Central memory CD4-positive, alpha-beta T cell (primary cell): ENCODE data around the gene RPL38.

ENCODE experiments used
- DNase-seq: peaks from one replicate; pipeline ENCODE4 v3.0.0; 2022

RPL38 gene

DNA sequence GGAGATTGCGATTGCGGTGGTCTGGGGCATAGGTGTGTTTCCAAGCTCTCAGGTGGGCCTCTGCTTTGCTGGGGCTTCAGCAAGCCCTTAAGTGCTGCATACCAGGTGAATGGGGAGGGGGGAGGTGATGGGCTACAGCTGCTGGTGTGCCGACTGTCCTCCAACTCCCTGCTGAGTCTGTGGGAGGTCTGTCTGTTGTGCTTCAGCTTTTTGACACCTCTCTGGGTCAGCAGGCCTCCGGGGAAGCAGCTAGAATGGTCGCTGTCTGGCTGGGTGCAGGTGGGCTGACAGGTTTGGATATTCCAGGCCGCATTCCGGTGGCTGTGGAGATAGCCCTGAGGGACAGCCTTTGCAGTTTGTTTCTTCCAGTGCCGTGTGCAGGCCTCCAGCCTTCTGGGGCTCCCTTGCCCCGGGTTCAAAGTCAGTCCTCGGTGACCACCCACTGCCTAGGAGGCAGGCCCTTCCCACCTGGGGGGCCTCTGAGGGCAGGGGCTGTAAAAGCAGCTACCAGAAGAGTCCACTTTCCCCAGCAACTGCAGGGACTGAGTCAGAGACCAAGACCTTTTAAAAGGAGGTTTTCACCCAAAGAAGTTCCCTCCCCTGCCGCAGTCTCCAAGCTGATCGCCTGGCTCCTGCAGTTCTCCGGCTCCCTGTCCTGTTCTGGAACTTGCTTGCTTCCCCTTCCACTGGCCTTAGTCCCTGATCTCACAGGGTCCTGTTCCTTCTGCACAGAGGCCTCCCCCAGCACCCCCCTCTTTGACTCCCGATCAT is 7.8 kb downstream of the RPL38 start:
- no peak for DNase-seq

DNA sequence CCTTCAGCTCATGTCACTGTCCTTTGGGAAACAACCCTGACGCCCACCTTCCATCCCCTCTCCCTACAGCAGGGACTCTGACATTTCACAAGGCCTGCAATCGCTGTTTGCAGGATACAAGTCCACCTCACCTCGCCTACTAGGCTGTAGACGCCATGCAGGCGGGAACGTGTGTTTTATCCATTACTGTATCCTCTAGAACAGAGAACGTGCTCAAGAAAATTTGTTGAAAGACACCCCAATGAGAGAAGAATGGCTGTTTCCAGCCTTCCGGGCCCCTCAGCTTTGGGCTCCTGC is 8.4 kb downstream of the RPL38 start:
- no peak for DNase-seq

- no peak for DNase-seq
Observed at GRCh38 chr17:74212209-74212912, 8.9 kb downstream of the RPL38 start.

- peak; percentile 68 for DNase-seq
Observed at GRCh38 chr17:74212913-74213791, 9.7 kb downstream of the RPL38 start, which contains the start of gene TTYH2. Gene TTYH2, plus strand, starts transcription at chr17:74213571. Its CDS starts 17 bp downstream, at chr17:74213588.

- no peak for DNase-seq
Observed at GRCh38 chr17:74213861-74214391, 10.4 kb downstream of the RPL38 start.

DNA sequence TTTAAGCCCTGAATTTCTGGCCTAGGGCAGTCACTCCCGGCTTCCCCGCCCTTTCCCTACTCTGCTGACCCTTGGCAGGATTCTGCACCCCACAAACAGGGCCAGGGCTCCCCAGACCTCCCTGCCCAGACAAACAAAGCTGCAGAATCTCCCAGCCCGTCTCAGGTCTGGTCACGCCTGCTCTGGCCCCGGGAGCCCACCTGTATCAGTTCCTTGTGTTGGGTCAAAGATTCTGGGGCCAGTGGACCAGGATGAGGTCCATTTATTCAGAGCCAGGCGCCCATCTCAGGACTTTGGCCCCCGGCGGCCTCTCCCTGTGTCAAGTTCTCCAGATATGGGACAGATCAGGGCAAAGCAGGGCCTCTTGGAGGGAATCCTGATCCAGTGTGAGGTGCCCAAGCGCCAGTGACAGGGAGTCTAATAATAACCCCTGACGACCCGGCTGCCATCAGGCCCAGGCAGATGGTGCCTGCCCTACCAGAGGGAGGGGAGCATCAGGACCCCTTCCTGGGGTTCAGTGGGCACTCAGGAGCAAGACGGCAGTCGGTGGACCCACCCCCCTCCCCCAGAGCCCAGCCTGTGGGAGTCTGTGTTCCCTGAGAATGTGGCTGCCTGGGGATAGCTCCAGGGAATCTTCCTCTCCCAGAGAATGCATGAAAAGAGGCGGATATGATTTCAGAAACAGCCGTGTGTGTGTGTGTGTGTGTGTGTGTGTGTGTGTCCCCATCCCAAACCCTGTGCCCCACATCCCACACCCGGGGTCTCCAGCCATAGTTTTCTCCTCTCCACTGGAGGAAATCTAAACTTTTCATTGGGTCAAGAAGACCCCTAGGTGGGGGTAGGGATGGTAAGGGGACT is 11.2 kb downstream of the RPL38 start:
- no peak for DNase-seq

DNA sequence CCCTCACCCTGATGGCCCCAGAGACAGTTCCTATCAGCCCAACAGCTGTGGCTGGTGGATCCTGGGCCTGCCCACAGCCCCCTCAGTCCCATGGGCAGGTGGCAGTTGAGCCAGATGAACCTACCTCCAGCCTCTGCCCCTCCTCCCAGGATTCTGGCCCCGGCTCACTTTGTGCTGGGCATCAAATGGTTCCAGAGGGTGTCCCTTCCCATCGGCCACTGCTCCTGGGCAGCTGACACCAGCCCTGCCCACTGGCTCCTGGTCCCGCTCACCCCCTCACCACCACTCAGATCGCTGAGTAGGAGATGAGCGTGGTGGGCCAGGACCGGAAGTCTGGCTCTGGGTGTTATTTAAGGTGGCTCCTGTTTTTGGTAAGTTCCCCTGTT is 11.9 kb downstream of the RPL38 start:
- no peak for DNase-seq

DNA sequence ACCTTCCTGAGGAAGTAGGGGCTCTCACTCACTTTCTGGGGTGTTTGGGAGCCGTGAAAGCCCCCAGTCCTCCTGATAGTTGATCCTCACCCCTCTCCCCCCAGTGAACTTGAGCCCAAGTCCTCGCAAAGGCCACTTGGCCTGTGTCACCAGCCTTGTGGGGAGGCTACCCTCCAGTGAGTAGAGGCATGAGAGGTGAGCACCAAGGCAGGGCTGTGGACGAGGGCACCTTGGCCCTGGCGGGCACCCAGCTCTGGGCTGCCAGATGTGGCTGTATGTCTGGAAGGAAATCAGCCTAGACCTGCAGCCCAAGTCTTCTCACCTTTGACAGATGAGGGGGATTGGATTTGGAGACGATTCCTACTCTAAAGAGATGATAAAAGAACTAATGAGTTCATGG is 13.0 kb downstream of the RPL38 start:
- no peak for DNase-seq

DNA sequence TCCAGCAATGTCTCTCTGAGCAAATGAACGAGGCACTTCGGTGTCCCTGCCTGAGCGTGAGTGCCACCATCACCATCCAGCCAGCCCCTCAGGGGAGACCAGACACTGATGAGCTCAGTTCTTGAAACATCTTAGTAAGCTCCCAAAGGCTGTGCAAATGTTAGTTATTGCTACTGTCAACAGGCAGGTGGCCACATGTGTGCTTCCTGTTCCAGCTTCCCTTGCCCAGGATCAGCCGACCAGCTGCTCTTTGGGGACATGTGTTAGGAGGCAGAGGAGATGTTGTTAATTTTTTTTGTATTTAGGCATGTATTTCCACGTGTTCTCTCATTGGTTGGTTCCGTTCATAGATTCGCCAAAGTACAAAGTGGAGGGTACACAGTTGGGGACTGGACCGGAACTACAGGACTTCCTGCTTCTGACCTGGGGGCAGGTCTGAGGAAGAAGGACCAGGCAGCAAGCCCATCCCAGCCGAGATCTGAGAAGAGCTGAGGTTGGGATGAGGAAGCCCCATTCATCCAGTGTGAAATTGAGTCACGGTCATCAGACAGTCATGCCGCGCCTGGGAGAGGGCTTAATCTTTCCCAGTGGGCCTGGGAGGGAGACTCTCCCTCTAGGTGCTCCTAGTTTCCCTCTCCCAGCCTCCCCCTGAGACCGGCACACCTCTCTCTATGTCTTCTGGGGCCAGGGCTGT is 13.7 kb downstream of the RPL38 start:
- no peak for DNase-seq

DNA sequence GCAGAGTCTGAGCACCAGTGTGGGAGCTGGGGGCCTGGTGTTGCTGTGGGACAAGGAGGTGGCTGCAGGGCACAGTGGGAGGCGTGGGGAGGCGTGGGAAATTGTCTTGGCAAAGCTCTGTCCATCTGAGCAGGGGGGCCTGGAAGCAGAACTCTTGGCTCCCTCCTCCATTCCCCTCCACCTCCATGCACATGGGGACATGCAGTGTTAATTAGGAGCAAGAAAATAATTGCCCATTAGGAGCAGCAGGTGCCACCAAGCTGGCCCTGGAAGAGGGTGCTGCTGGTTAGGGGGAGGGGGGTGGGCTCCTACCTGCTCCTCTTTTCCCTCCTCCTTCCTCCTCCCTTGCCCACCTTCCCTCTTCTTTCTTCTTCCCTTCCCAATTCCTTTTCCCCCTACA is 14.4 kb downstream of the RPL38 start:
- no peak for DNase-seq

DNA sequence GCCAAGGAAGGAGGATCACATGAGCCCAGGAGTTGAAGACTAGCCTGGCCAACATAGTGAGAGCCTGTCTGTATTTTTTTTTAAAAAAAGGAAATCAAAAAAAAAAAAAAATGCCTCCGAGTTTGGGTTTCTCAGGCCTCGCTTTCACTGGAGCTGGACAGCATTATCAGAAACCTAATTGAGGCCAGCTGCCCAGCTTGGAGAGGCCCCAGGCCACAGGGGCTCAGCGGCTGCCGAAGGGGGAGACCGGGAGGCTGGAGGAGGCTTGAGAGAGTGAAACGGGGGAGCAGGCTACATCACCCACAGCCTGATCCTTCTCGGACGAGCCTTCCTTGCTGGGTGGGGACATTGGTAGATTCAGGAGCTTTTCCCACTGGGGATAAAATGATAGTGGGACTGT is 15.0 kb downstream of the RPL38 start:
- DNase-seq, result no peak

DNA sequence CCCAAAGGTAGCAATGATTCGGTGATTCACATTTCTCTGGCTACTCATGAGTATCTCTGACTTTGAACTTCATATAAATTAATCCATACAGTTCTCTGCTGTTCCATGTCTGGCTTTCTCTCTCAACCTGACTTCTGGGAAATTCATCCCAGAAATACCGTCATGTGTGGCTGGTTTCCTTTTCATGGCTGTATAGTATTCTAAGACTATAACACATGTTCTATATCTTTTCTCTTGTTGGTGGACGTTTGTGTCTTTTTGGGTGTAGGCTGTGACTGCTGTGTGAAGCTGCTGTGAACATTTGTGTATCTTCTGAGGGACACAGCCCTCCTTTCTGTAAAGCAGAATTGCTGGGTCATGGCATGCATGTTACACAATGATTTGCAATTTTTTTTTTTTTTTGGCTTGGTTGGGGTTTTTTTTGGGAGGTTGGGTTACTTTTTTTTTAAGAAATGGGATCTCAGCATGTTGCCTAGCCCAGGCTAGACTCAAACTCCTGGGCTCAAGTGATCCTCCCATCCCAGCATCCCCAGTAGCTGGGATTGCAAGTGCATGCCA is 16.2 kb downstream of the RPL38 start:
- no peak for DNase-seq

- no peak for DNase-seq
Observed at GRCh38 chr17:74220219-74220618, 16.7 kb downstream of the RPL38 start.

DNA sequence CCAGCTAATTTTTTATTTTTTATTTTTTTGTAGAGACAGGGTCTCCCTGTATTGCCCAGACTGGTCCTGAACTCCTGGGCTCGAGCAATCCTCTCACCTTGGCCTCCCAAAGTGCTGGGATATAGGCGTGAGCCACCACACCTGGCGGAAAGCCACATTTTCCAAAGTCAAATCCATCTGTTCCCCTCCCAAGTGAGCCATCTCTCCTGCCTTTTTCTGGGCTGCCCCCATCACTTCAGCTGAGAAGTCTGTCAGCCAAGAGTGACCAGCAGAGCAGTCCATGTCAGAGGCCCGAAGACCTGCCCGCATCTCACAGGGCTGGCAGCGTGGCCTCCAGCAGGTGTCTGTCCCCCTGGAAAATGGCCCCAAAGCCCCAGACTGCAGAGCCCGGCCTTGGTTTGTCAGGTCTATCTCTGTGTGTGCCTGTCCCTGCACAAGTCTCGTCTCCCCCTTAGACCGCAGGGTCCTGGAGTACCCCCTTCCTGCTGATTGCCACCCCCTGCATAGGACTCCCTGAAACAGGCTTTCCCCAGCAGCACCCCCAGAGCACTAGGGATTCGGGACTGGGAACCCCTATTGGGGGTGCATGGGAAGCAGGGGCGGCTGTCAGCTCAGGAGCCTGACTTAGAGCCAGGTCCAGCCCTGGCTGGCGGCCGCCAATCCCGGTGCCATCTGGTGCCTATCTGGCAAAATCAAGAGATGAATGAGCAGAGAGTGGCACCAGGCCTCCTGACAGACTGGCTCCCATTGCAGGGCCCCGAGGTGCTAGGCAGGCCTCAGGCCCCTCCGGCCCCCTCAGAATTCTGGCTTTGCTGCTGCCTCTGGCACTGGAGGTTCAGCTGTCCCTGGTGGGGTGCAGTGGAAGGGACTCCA is 17.7 kb downstream of the RPL38 start:
- no peak for DNase-seq

DNA sequence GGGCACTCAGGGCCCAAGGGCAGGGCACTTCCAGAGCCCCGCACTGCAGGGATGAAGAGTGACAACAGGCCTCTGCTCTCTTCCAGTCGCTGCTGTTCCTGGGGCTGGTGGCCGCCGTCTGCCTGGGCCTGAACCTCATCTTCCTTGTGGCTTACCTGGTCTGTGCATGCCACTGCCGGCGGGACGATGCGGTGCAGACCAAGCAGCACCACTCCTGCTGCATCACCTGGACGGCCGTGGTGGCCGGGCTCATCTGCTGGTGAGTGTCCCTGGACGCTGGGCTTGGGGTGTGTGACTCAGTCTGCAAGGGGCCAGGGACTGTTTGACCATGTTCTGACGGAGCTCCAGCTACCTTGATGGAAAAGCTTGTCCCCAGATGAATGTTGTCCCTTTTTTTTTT is 18.9 kb downstream of the RPL38 start:
- DNase-seq, result no peak

- DNase-seq, result no peak
Observed at GRCh38 chr17:74223901-74224300, 20.4 kb downstream of the RPL38 start.

DNA sequence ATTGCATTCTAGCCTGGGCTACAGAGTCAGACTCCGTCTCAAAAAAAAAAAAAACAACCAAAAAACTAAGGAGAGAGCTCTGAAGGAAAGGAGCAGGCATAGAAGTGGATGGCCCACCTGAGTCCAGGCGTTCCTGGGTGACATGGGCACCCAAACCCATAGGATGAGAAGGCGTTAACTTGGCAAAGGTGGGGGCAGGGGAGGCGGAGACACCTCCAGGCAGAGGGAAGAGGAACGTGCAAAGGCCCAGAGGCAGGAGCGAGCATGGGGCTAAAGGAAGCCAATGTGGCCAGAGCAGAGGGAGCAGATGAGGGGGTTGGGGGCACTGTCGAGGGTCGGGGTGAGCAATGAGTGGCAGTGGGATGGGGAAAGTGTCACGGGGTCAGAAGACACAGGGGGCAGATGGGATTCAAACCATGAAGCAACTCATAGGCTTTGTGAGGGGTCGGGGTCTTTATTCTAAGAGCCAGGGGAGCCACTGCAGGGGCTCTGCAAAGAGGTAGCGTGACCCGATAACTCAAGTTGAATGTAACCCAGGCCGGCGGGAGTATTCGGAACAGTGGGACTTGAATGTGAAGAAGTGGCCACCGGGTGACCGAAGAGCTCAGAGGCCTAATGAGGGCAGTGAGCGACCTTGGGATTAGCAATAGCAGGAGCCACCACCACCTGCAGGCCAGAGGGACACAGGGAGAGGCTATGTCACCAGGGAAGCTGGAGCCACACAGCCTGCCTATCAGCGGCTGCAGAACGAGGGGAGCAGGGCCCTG is 21.7 kb downstream of the RPL38 start:
- no peak for DNase-seq

DNA sequence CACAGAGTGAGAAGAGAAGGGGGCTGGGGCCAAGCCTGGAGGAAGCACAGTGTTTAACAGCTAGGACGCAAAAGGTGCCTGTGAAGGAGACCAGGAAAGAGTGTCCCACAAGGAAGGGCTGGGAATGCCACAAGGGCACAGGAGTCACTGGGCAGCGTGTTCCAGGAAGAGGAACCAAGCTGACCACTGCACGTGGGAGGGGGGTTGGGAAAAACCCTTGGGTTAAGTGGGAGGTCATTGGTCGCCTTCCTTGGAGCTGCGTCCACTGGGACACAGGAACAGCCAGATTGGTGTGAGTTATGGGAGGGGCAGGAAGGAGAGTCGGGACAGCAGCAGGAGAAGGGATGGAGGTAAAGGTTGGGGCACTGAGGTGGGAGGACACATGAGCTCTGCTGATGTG is 22.8 kb downstream of the RPL38 start:
- no peak for DNase-seq

GRCh38 chr17:74227271-74228080 is 24.0 kb downstream of the RPL38 start:
- no peak for DNase-seq
